GM12865 (cell line): ENCODE measurements around the gene PPP1R16B.

Experiments used
- DNase-seq: peaks from one replicate; pipeline ENCODE4 v3.0.0; 2010; ENCODE audit warnings: low read depth
- H3K4me3 ChIP-seq: 2 replicates; pipeline ENCODE4 v1.5.1; 2011; ENCODE audit warnings: mild to moderate bottlenecking, low read depth, low read length, control low read depth
- CTCF ChIP-seq: IDR thresholded peaks from 2 replicates; pipeline ENCODE4 v1.5.1; 2011; ENCODE audit warnings: low read length, control low read depth, low read depth, inconsistent platforms; ENCODE audit not compliant: insufficient read depth; ENCODE audit errors: missing control alignments

The PPP1R16B gene

GRCh38 chr20:38830356-38830755 is 24.9 kb downstream of the PPP1R16B start:
- no peak for DNase-seq
- no peak for TF ChIP-seq CTCF
- H3K4me3 ChIP-seq: no peak overlapping the region

GRCh38 chr20:38831049-38831691 is 25.7 kb downstream of the PPP1R16B start:
- TF ChIP-seq CTCF: no peak
- DNase-seq: no peak

DNA sequence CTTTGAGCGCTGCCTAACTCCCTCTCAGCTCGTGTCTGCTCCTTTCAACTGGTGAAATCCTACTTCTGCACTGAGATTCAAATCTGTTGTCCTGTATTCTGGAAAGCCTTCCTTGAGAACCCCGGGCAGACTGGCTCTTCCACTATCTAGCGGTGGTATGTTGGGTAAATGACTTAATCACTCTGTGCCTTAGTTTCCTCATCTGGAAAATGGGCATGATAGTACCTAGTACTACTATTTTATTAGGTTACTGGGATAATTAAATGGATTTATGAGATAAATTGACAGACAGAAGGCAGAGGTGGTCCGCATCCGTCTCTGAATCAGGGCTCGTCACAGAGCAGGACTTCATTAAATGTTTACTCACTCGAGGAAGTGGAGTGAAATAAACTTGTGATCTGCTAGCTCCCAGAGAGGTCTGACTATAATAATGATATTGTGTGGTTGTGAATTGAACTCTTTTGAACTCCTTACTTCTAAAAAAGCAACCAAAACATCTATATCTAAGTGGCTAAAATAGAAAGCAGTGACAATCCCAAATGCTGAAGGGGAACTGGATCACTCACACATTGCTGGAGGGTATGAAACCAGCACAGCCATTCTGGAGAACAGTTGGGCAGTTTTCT is 26.6 kb downstream of the PPP1R16B start:
- TF ChIP-seq CTCF: no peak
- no peak overlapping the region for H3K4me3 ChIP-seq
- no peak for DNase-seq

More at GRCh38 chr20:38831049-38831691, 25.7 kb downstream of the PPP1R16B start:
- no peak overlapping the region for H3K4me3 ChIP-seq

DNA sequence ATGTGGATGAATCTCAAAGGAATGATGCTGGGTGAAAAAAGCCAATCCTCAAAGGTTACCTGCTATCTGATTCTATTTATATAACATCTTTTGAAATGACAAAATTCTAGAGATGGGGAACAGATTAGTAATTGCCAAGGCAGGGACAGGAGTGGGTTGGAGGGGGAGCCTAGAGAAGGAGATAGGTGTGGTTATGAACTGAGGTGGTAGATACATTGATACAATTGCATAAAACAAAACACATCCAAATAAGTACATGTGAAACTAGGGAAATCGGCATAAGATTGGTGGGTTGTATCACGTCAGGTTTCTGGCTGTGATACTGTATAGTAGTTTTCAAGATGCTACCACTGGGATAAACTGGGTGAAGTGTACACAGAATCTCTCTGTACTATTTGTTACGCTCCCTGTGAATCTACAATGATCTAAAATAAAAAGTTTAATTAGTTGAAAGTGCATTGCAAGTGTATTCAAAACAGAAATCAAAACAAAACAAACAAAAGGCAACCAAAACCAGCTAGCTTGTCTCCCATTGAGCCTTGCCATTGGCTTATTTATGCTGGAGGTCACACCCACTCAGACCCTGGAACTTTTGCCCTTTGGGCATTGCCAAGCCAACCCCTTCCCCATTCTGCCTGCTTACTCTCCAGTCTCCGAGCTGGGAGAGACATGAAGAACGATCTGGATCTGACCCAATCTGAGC is 27.8 kb downstream of the PPP1R16B start:
- H3K4me3 ChIP-seq: no peak overlapping the region
- TF ChIP-seq CTCF: no peak
- peak; percentile 37 for DNase-seq

GRCh38 chr20:38833857-38834164 is 28.3 kb downstream of the PPP1R16B start:
- no peak for TF ChIP-seq CTCF
- peak; percentile 63 for DNase-seq
- H3K4me3 ChIP-seq: no peak overlapping the region

GRCh38 chr20:38834868-38835267 is 29.4 kb downstream of the PPP1R16B start:
- DNase-seq: no peak
- TF ChIP-seq CTCF: no peak
- no peak overlapping the region for H3K4me3 ChIP-seq
